ELR (cell line): ENCODE measurements around the gene SNX8.

Source experiments
- DNase-seq: peaks from one replicate; pipeline ENCODE4 v3.0.0-alpha.2; 2015; ENCODE audit warnings: low read depth

Gene SNX8

DNA sequence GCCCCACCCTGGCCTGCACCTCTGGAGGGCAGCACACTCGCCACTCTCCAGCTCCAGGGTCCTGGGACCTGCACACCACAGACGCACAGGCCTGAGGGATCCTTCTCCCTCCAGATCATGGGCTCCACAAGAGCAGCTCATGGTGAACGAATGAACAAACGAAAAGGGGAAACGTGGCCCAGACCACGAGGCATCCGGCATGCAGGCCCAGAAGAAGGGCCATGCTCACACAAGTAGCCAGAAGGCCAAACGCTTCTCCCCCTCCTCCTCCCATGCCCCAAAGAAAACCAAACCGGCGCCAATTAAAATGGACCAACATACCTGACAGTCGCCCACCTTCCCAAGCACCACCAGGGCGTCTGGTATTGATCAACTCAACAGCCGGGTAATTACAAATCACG lies 111.9 kb downstream of the SNX8 start:
- no peak for DNase-seq
